IMR-90 (cell line): ENCODE measurements around the gene SLC25A46. TPM values are rescaled to one million over a fixed set of nuclear protein-coding genes. Genes with fewer than 3 reads are reported as not detected.

ENCODE experiments used
- ATAC-seq: fragments of 200-7000 bp; cut with Tn5 transposase; 2 replicates; pipeline ENCODE4 v1.9.1; 2020; ENCODE audit warnings: low read depth, mild to moderate bottlenecking, moderate library complexity
- BruUV-seq: library from RNA; stranded (reverse); fragments of 400-500 nt; replicated peaks from 2 replicates; lab custom pipeline; 2021; lab: Mats Ljungman, UMichigan
- CTCF ChIA-PET: fragments of 300-600 bp; formaldehyde crosslinking; extraction: SDS; loops from one replicate; lab custom pipeline; 2021; ENCODE audit warnings: antibody characterized with exemption; lab: Yijun Ruan, JAX
- POLR2A ChIA-PET: fragments of 300-600 bp; sonication (Branson Sonifier 250); formaldehyde crosslinking; loops from one replicate; lab custom pipeline; 2022; ENCODE audit warnings: antibody characterized with exemption; ENCODE audit not compliant: unreplicated experiment; lab: Charles Lee
- DNase-seq: peaks from one replicate; pipeline ENCODE4 v3.0.0; 2013
- H2AFZ ChIP-seq: replicated peaks from 2 replicates; pipeline ENCODE3; 2013; ENCODE audit warnings: low read length, mild to moderate bottlenecking; ENCODE audit not compliant: poor library complexity
- H2AK5ac ChIP-seq: 2 replicates; pipeline ENCODE4 v1.6.1; 2013; ENCODE audit warnings: low read depth, low read length, inconsistent platforms
- H2AK9ac ChIP-seq: replicated peaks from 2 replicates; pipeline ENCODE3; 2013; ENCODE audit warnings: mild to moderate bottlenecking, low read depth, low read length, moderate library complexity; ENCODE audit not compliant: poor library complexity
- H2BK120ac ChIP-seq: 2 replicates; pipeline ENCODE4 v1.6.1; 2013; ENCODE audit warnings: low read depth, low read length, inconsistent platforms
- H2BK15ac ChIP-seq: 3 replicates; pipeline ENCODE4 v1.6.1; 2013; ENCODE audit warnings: low read depth, low read length, inconsistent platforms
- H2BK20ac ChIP-seq: 2 replicates; pipeline ENCODE4 v1.6.1; 2013; ENCODE audit warnings: low read depth, mild to moderate bottlenecking, inconsistent platforms, low read length, moderate library complexity
- H2BK5ac ChIP-seq: 2 replicates; pipeline ENCODE4 v1.6.1; 2013; ENCODE audit warnings: mild to moderate bottlenecking, low read depth, low read length, inconsistent platforms; ENCODE audit not compliant: poor library complexity, severe bottlenecking
- H3K14ac ChIP-seq: replicated peaks from 2 replicates; pipeline ENCODE4 v1.6.1; 2013; ENCODE audit warnings: low read depth, low read length, inconsistent platforms
- H3K18ac ChIP-seq: 2 replicates; pipeline ENCODE4 v1.6.1; 2013; ENCODE audit warnings: low read depth, low read length, control low read depth
- H3K23ac ChIP-seq: 2 replicates; pipeline ENCODE4 v1.6.1; 2013; ENCODE audit warnings: low read depth, low read length, inconsistent platforms
- H3K27ac ChIP-seq: 2 replicates; pipeline ENCODE4 v1.5.1; 2013; ENCODE audit warnings: mild to moderate bottlenecking, control low read depth, low read length; ENCODE audit not compliant: insufficient read depth
- H3K27me3 ChIP-seq: 2 replicates; pipeline ENCODE4 v1.6.1; 2013; ENCODE audit warnings: low read length; ENCODE audit not compliant: control insufficient read depth, insufficient read depth
- H3K36me3 ChIP-seq: 2 replicates; pipeline ENCODE4 v1.6.1; 2013; ENCODE audit warnings: low read length, mixed read lengths; ENCODE audit not compliant: control insufficient read depth, insufficient read depth
- H3K4ac ChIP-seq: 2 replicates; pipeline ENCODE4 v1.6.1; 2013; ENCODE audit warnings: low read depth, low read length, inconsistent platforms
- H3K4me1 ChIP-seq: 2 replicates; pipeline ENCODE4 v1.6.1; 2013; ENCODE audit warnings: low read length, mixed read lengths; ENCODE audit not compliant: control insufficient read depth, insufficient read depth
- H3K4me2 ChIP-seq: 2 replicates; pipeline ENCODE4 v1.6.1; 2013; ENCODE audit warnings: low read depth, mild to moderate bottlenecking, control low read depth, low read length, moderate library complexity
- H3K4me3 ChIP-seq: 2 replicates; pipeline ENCODE4 v1.5.1; 2013; ENCODE audit warnings: low read depth, mild to moderate bottlenecking, control low read depth, low read length, moderate library complexity; ENCODE audit not compliant: insufficient read depth
- H3K56ac ChIP-seq: 2 replicates; pipeline ENCODE4 v1.6.1; 2013; ENCODE audit warnings: low read length, inconsistent platforms; ENCODE audit not compliant: insufficient read depth; ENCODE audit errors: extremely low read depth
- H3K79me1 ChIP-seq, 2 experiments: 2 replicates each; pipeline ENCODE4 v1.6.1; 2013; ENCODE audit warnings: low read length in 2 of 2, inconsistent platforms in 1 of 2, low read depth in 1 of 2
- H3K9ac ChIP-seq: 2 replicates; pipeline ENCODE4 v1.6.1; 2013; ENCODE audit warnings: low read depth, low read length, control low read depth
- H3K9me1 ChIP-seq: 2 replicates; pipeline ENCODE4 v1.6.1; 2013; ENCODE audit warnings: low read length, inconsistent platforms; ENCODE audit not compliant: insufficient read depth
- H3K9me3 ChIP-seq: 2 replicates; pipeline ENCODE4 v1.6.1; 2013; ENCODE audit warnings: low read length; ENCODE audit not compliant: control insufficient read depth, insufficient read depth
- H4K20me1 ChIP-seq: 2 replicates; pipeline ENCODE4 v1.6.1; 2013; ENCODE audit warnings: low read length, inconsistent platforms; ENCODE audit not compliant: insufficient read depth
- H4K5ac ChIP-seq: 2 replicates; pipeline ENCODE4 v1.6.1; 2013; ENCODE audit warnings: mild to moderate bottlenecking, low read depth, low read length, control low read depth
- H4K8ac ChIP-seq, 2 experiments: 2 replicates each; pipeline ENCODE4 v1.6.1; 2013; ENCODE audit warnings: low read depth in 2 of 2, low read length in 2 of 2, control low read depth in 1 of 2, inconsistent platforms in 1 of 2
- H4K91ac ChIP-seq: 2 replicates; pipeline ENCODE4 v1.6.1; 2013; ENCODE audit warnings: low read depth, low read length, inconsistent platforms; ENCODE audit not compliant: insufficient read depth
- CTCF ChIP-seq: conservative IDR thresholded peaks from 2 replicates; pipeline ENCODE4 v1.5.1; 2012; ENCODE audit warnings: mild to moderate bottlenecking, low read depth, low read length, improper control_type of control experiment
- MAFK ChIP-seq: IDR thresholded peaks from 2 replicates; pipeline ENCODE4 v1.6.1; 2012; ENCODE audit warnings: low read depth, low read length, improper control_type of control experiment
- MXI1 ChIP-seq: IDR thresholded peaks from 2 replicates; pipeline ENCODE4 v1.6.1; 2012; ENCODE audit warnings: low read depth, mild to moderate bottlenecking, low read length, moderate library complexity, borderline replicate concordance
- RAD21 ChIP-seq: IDR thresholded peaks from 2 replicates; pipeline ENCODE4 v1.6.1; 2012; ENCODE audit warnings: low read length, improper control_type of control experiment
- SMC3 ChIP-seq: fragments of 150-350 bp; IDR thresholded peaks from 2 replicates; pipeline ENCODE4 v1.6.1; 2016; ENCODE audit warnings: low read depth, mild to moderate bottlenecking, antibody characterized with exemption, low read length, moderate library complexity
- WGBS, 2 experiments: methylation state at CpG; one replicate each; pipeline versions ENCODE4 v1.1.5 to v1.1.7; 2013; ENCODE audit warnings: missing lambda C conversion rate in 2 of 2; ENCODE audit not compliant: insufficient read length in 1 of 2; ENCODE audit errors: extremely low coverage in 2 of 2; 5-methylcytosine and 5-hydroxymethylcytosine counted together
- dilution Hi-C: fragments of 300-500 bp; cut with HindIII; formaldehyde crosslinking; loops from one replicate; pipeline ENCODE4 v1.14.3; 2018; ENCODE audit warnings: low sequenced_read_pairs; ENCODE audit not compliant: unreplicated experiment
- in situ Hi-C: fragments of 300-500 bp; cut with MboI; formaldehyde crosslinking; loops from 3 replicates; pipeline ENCODE4 v1.14.3; 2019; ENCODE audit warnings: low sequenced_read_pairs, inconsistent platforms, mixed read lengths
- intact Hi-C: fragments of 100-400 bp; cut with micrococcal nuclease; formaldehyde crosslinking; loops from 2 replicates; pipeline ENCODE4 v1.10.0; 2022
- polyA plus RNA-seq, 3 experiments: library from polyadenylated mRNA; depleted of rRNA; stranded (reverse); fragments of >200 nt; gene quantifications; 2 replicates each; pipeline ENCODE4 v1.2.3, GENCODE V29; 2012; ENCODE audit warnings: low replicate concordance in 1 of 3
- total RNA-seq: library from RNA; depleted of rRNA; stranded (reverse); fragments of >200 nt; gene quantifications from 2 replicates; pipeline ENCODE4 v1.2.3, GENCODE V29; 2012

SLC25A46 gene
- total and polyA plus RNA-seq, 2 of the 4 experiments (the other 2 are of a cell fraction): 25.1 to 67.9 TPM

- Histone ChIP-seq H3K27ac (no peak overlapping the region), H2AK5ac (no peak overlapping the region), H3K4me3 (no peak overlapping the region), H4K5ac (no peak overlapping the region), H3K36me3 (no peaks in the 10 kb centered on the region), H3K23ac (no peak overlapping the region), H3K79me1 (no peaks in the 10 kb centered on the region), H3K27me3 (no peaks in the 10 kb centered on the region), H2BK5ac (no peak overlapping the region), H4K8ac (no peak overlapping the region), H3K4ac (no peak overlapping the region), H2BK20ac (no peak overlapping the region), H4K20me1 (no peaks in the 10 kb centered on the region), H2BK15ac (no peak overlapping the region), H3K4me2 (no peak overlapping the region), H3K56ac (no peak overlapping the region), H2AK9ac (no peak overlapping the region), H2AFZ (no peak overlapping the region), H3K9ac (no peak overlapping the region), H3K9me3 (no peaks in the 10 kb centered on the region), H3K4me1 (no peaks in the 10 kb centered on the region), H3K14ac (no peak overlapping the region), H2BK120ac (no peak overlapping the region), H4K91ac (no peak overlapping the region), H3K9me1 (no peaks in the 10 kb centered on the region), H3K18ac (no peak overlapping the region)
- dilution Hi-C loops (no loop called here), intact Hi-C loops (loop anchor here (2.0 kb wide), 1 partner anchor 282 kb away; no protein-coding TSS in a partner anchor), in situ Hi-C loops (no loop called here)
- peak; percentile 82 for DNase-seq
- no CpG with 5 or more reads among the region's 1 CpG for WGBS, 2 experiments
- ATAC-seq: peak; percentile 88
- CTCF ChIA-PET: interaction anchor here (0.6 to 0.8 kb wide), 3 partner anchors 9 to 272 kb away, joined by 3 to 5 read pairs (median 4); no protein-coding TSS in a partner anchor
- POLR2A ChIA-PET: interaction anchor here (0.5 kb wide), 1 partner anchor 308 kb away, joined by 5 read pairs; no protein-coding TSS in a partner anchor
- no TSS peak for BruUV-seq
- peak; percentile 41 for TF ChIP-seq SMC3
- TF ChIP-seq CTCF: peak; percentile 63
- TF ChIP-seq MAFK: peak; percentile 95
- no peak for TF ChIP-seq MXI1
- TF ChIP-seq RAD21: peak; percentile 59
Measured at GRCh38 chr5:110790673-110791072, 51.9 kb downstream of the SLC25A46 start.
